SU-DHL-6 (cell line): ENCODE results near the gene SEC24B.

Experiments used
- CTCF ChIP-seq: fragments of 200-600 bp; sonication (generic); IDR thresholded peaks from one replicate; pipeline ENCODE4 v1.5.1; 2017; ENCODE audit warnings: antibody characterized with exemption, mild to moderate bottlenecking, low read length, moderate library complexity; ENCODE audit not compliant: insufficient read depth, poor library complexity, severe bottlenecking
- EZH2phosphoT487 ChIP-seq: fragments of 200-600 bp; sonication (generic), shearing (Covaris generic); conservative IDR thresholded peaks from 2 replicates; pipeline ENCODE4 v1.6.1; 2018; ENCODE audit warnings: mild to moderate bottlenecking, antibody characterized with exemption, low read length, moderate library complexity, mixed read lengths

DNA sequence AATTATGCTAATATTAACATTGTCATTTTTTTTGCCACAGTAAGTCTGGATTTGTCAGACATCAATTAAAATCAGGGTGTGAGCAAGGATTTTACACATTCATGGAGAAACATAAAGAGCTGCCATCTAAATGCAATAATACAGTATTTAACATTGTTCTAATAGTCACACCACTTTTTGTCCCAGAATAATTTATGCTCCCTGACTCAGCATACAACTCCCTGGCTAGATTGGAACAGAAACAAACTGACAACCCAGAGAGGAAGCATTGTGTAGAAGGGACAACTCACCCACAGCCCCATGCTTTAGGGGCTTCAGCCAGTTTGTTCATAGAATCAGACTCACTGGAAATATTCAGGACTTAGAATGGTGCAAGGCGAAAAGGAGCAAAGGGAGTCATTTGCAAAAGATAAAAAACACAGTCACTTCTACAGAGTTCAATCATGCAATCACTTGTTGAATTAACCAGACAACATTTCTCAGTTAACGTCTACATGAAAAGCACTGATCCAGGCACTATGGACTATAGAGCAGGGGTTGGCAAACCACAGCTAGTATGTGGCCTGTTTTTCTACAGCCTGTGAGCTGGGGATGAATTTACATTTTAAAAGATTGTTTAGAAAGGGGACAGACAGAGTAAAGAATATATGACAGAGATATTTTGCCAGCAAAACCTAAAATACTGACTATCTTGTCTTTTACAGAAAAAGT is 26.4 kb upstream of the SEC24B start:
- TF ChIP-seq CTCF (no peak), EZH2phosphoT487 (no peak)
